BE2C (cell line): Measurements from ENCODE around the gene TMEM223.
A peak's percentile ranks its signal among the peaks of the same experiment; 100 is the strongest.
"Not testable (repeated sequence)": the region's sequence is repeated elsewhere in the genome, so short reads cannot be mapped to it uniquely, and the experiment has no call there.

Experiments
- DNase-seq: peaks from one replicate; pipeline ENCODE4 v3.0.0-alpha.2; 2020
- H3K27me3 ChIP-seq: fragments of 250-450 bp; sonication (Bioruptor Pico); 2 replicates; pipeline ENCODE4 v1.5.1; 2020; ENCODE audit warnings: mild to moderate bottlenecking
- H3K36me3 ChIP-seq: fragments of 250-450 bp; sonication (Bioruptor Pico); 2 replicates; pipeline ENCODE4 v1.5.1; 2020; ENCODE audit warnings: mild to moderate bottlenecking
- H3K4me1 ChIP-seq: fragments of 250-450 bp; sonication (Bioruptor Pico); 2 replicates; pipeline ENCODE4 v1.5.1; 2020
- H3K4me3 ChIP-seq: 2 replicates; pipeline ENCODE4 v1.5.1; 2011; ENCODE audit warnings: low read depth, low read length
- H3K9me3 ChIP-seq: fragments of 250-450 bp; sonication (Bioruptor Pico); 2 replicates; pipeline ENCODE4 v1.5.1; 2020
- TF ChIP-seq, protein P1 (sequence below): IDR thresholded peaks from 2 replicates; pipeline ENCODE4 v1.5.1; 2012; ENCODE audit warnings: mild to moderate bottlenecking, low read depth, low read length

The TMEM223 gene

DNA sequence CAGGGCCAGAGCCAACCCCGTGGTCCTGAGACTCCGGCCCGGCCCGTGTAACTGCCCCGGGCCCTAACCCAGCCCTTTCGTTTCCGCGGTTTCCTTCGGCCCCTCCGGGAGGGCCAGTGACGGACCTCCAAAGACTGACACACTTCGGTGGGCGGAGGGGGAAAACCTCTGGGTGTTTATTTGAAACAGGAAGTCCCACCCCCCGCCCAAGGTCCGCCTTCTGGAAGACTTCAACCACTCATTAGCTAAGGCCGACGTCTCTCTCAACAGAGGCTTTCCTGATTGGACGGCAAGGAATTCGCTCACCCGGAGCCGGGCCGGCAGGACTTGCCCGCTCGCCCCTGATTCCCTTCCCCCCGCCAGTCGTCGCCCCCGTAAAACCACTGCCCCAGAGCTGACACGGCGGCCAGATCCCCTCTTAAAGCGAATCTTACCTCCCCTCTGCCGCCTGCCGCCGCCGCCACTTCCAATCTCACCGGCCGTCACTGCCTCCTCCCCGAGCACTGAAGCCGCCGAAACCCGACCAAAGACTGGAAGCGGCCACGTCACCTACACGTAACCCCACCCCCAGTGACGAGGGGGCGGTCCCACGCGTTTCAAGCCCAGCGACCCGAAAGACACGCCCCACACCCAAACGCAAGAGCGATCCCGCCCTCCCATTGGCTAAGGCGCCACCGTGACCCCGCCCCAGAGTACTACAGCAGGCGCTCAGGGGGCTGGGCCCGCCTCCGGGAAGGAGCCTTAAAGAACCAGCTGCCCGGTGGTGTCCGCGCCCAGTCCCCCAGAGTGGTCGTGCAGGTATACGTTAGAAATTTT, 39.9 kb upstream of the TMEM223 start, which contains the start of gene STX5:
Gene STX5, minus strand, starts transcription at position 532 of the 816 bp plus-strand sequence. CDS start 808 bp downstream, outside the sequence.
- no peaks in the 10 kb centered on the region for H3K4me1 ChIP-seq
- TF ChIP-seq, protein P1, sequence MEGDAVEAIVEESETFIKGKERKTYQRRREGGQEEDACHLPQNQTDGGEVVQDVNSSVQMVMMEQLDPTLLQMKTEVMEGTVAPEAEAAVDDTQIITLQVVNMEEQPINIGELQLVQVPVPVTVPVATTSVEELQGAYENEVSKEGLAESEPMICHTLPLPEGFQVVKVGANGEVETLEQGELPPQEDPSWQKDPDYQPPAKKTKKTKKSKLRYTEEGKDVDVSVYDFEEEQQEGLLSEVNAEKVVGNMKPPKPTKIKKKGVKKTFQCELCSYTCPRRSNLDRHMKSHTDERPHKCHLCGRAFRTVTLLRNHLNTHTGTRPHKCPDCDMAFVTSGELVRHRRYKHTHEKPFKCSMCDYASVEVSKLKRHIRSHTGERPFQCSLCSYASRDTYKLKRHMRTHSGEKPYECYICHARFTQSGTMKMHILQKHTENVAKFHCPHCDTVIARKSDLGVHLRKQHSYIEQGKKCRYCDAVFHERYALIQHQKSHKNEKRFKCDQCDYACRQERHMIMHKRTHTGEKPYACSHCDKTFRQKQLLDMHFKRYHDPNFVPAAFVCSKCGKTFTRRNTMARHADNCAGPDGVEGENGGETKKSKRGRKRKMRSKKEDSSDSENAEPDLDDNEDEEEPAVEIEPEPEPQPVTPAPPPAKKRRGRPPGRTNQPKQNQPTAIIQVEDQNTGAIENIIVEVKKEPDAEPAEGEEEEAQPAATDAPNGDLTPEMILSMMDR, result no peak
- no peaks in the 10 kb centered on the region for H3K27me3 ChIP-seq
- H3K9me3 ChIP-seq, result no peaks in the 10 kb centered on the region
- peaks cover 19% of the 10 kb centered on the region for H3K36me3 ChIP-seq
- H3K4me3 ChIP-seq, result peak within 1 kb of the TSS; percentile 67
- peak; percentile 96 for DNase-seq

DNA sequence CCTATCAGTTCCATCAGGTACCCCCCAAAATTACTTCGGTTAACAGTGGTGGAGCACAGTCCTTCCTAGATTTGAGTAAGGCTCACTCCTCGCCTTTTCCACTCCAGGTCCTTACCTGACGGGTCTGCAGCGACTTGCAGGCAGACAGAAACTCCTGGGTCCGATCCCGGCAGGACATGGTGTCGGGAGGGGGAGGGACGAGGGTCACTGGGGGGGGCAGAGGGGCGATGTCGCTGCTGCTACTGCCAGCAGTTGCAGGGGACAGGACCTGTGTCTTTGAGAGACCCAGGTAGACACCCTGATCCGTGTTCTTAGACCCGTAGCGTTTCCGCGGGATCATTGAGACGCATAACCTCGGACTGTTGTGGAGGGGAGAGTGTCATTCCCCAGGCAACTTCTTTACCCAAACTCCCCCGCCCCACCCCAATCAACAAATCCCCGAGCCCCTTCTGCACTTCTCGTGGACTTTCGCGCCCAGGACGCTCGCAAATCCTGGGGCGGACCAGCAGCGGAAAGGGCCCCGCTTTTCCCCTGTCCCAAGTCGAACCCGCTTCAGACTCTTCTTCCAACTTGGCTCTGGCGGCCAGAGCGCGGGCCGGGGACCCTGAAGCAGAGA, 39.2 kb upstream of the TMEM223 start:
- TF ChIP-seq, protein P1, result no peak
- Histone ChIP-seq H3K27me3 (no peaks in the 10 kb centered on the region), H3K36me3 (peaks cover 13% of the 10 kb centered on the region), H3K4me1 (no peaks in the 10 kb centered on the region), H3K9me3 (no peaks in the 10 kb centered on the region), H3K4me3 (peak overlapping the region; percentile 67)
- peak; percentile 39 for DNase-seq

DNA sequence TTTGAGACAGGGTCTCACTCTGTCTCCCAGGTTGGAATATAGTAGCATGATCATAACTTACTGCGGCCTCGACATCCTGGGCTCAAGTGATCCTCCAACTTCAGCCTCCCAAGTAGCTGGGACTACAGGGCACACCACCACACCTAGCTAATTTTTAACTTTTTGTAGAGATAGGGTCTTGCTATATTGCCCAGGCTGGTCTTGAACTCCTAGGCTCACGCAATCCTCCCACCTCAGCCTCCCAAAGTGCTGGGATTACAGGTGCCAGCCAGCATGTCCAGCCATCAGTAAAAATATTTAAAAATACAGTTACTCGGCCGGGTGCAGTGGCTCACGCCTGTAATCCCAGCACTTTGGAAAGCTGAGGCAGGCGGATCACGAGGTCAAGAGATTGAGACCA, 36.3 kb upstream of the TMEM223 start:
- DNase-seq, H3K27me3 ChIP-seq, H3K4me3 ChIP-seq, H3K9me3 ChIP-seq, H3K36me3 ChIP-seq, H3K4me1 ChIP-seq: not testable (repeated sequence)

DNA sequence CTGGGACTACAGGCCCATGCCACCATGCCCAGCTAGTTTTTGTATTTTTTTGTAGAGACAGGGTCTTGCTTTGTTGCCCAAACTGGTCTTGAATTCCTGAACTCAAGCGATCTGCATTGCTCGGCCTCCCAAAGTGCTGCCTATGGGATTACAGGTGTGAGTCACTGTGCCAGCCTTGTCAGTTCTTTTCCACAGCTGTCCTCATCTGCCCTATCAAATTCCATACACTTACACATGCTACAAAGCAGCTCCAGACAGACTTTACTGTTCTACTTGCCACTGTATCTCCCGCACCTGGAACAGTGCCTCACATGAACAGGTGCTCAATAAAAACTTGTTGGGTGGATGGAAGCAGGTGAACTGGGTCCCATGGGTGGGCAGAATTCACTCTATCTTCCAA, 31.9 kb upstream of the TMEM223 start:
- TF ChIP-seq, protein P1, result no peak
- H3K36me3 ChIP-seq, result no peaks in the 10 kb centered on the region

DNA sequence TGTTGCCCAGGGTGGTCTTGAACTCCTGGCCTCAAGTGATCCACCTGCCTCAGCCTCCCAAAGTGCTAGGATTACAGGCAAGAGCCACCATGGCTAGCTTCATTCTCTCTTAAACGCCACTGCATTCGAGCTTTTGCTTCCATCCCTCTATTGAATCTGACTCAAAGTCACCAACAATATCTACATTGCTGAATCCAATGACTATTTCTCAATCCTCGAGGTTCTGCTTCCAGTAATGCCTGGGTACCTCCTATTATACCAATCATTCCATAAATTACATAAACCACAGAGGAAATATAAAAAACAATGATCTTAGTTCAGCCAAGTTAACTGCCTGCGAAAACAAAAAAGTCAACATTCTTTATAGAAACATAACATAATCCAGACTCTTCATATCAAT, 25.3 kb upstream of the TMEM223 start:
- TF ChIP-seq, protein P1, result no peak
- no peak for DNase-seq
- Histone ChIP-seq H3K4me1 (no peaks in the 10 kb centered on the region), H3K27me3 (no peaks in the 10 kb centered on the region), H3K9me3 (no peaks in the 10 kb centered on the region), H3K36me3 (no peaks in the 10 kb centered on the region), H3K4me3 (no peak overlapping the region)

More for the DNA sequence above, 31.9 kb upstream of the TMEM223 start:
- H3K4me1 ChIP-seq, result no peaks in the 10 kb centered on the region
- DNase-seq, result no peak
- H3K4me3 ChIP-seq, result no peak overlapping the region
- H3K27me3 ChIP-seq, result no peaks in the 10 kb centered on the region
- H3K9me3 ChIP-seq, result no peaks in the 10 kb centered on the region

DNA sequence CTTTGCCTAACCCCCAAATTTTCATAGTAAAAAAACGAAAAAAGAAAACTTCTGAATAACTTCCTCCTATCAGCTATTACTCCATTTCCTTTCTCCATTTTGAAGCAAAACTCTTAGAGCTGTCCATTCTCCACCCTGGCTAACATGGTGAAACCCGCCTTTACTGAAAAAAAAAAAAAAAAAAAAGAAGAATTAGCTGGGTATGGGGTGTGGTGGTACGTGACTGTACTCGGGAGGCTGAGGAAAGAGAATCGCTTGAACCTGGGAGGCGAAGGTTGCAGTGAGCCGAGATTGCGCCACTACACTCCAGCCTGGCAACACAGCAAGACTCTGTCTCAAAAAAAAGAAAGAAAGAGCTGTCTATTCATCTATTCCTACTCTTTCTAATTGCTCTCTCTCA, 24.8 kb upstream of the TMEM223 start:
- no peaks in the 10 kb centered on the region for H3K36me3 ChIP-seq

More for the DNA sequence above, 24.8 kb upstream of the TMEM223 start:
- Histone ChIP-seq H3K27me3 (no peaks in the 10 kb centered on the region), H3K4me1 (no peaks in the 10 kb centered on the region), H3K4me3 (no peak overlapping the region), H3K9me3 (no peaks in the 10 kb centered on the region)
- TF ChIP-seq, protein P1, result no peak
- no peak for DNase-seq
